HCT116 (cell line): Measurements from ENCODE around the gene GNB5. TPM values are rescaled to one million over a fixed set of nuclear protein-coding genes. Genes with fewer than 3 reads are reported as not detected.

Source experiments
- ATAC-seq: fragments of 200-7000 bp; cut with Tn5 transposase; 2 replicates; pipeline ENCODE4 v1.9.1; 2020; ENCODE audit warnings: mild to moderate bottlenecking, moderate library complexity
- BruUV-seq: library from RNA; stranded (reverse); fragments of 400-500 nt; replicated peaks from 2 replicates; lab custom pipeline; 2021; lab: Mats Ljungman, UMichigan
- CTCF ChIA-PET: fragments of 300-600 bp; sonication (Branson Sonifier 250); formaldehyde crosslinking; loops from one replicate; lab custom pipeline; 2021; ENCODE audit warnings: antibody characterized with exemption; lab: Charles Lee
- POLR2A ChIA-PET: fragments of 300-600, 350-600 bp; sonication (Branson Sonifier 250); formaldehyde crosslinking; loops from one replicate; lab custom pipeline; 2021; ENCODE audit warnings: antibody characterized with exemption; lab: Charles Lee
- RAD21 ChIA-PET, 2 experiments: fragments of 300-600 bp; sonication (Branson Sonifier 250); formaldehyde crosslinking; loops; one replicate each; lab custom pipeline; 2023; ENCODE audit warnings: low total read pairs in 2 of 2; ENCODE audit not compliant: uncharacterized antibody in 2 of 2, unreplicated experiment in 2 of 2, low non-redundant PET in 1 of 2; lab: Charles Lee
- DNase-seq: peaks from one replicate; pipeline ENCODE4 v3.0.0-alpha.2; 2010; ENCODE audit warnings: low read depth, low spot score
- H2AFZ ChIP-seq: fragments of 200-600 bp; shearing (Covaris generic), sonication (generic); 2 replicates; pipeline ENCODE4 v1.6.1; 2017; ENCODE audit warnings: low read depth, mixed run types, mixed read lengths, antibody characterized with exemption, low read length; ENCODE audit not compliant: poor library complexity, severe bottlenecking
- H3K27ac ChIP-seq: 2 replicates; pipeline ENCODE4 v1.5.1; 2012; ENCODE audit warnings: low read depth, low read length
- H3K27me3 ChIP-seq: fragments of 200-600 bp; sonication (generic); 2 replicates; pipeline ENCODE4 v1.6.1; 2016; ENCODE audit warnings: mixed run types, low read length, mixed read lengths; ENCODE audit not compliant: insufficient read depth
- H3K36me3 ChIP-seq, 2 experiments: fragments of 200-500 bp in 1 of 2; fragments of 200-600 bp in 1 of 2; sonication (Bioruptor generic) in 1 of 2; sonication (generic) in 1 of 2; 2 replicates each; pipeline versions ENCODE4 v1.5.1 to v1.6.1; 2014 to 2016; ENCODE audit warnings: low read length in 2 of 2, inconsistent platforms in 1 of 2, mixed read lengths in 1 of 2, mixed run types in 1 of 2; ENCODE audit not compliant: insufficient read depth in 2 of 2, control insufficient read depth in 1 of 2
- H3K4me1 ChIP-seq, 2 experiments: fragments of 200-600 bp in 1 of 2; sonication (generic) in 1 of 2; 2 replicates each; pipeline versions ENCODE4 v1.5.1 to v1.6.1; 2012 to 2017; ENCODE audit warnings: low read length in 2 of 2, inconsistent platforms in 1 of 2, mild to moderate bottlenecking in 1 of 2, mixed read lengths in 1 of 2, mixed run types in 1 of 2, moderate library complexity in 1 of 2; ENCODE audit not compliant: insufficient read depth in 2 of 2, control insufficient read depth in 1 of 2
- H3K4me2 ChIP-seq: fragments of 200-600 bp; sonication (generic); 2 replicates; pipeline ENCODE4 v1.6.1; 2017; ENCODE audit warnings: mixed run types, low read length, mixed read lengths
- H3K4me3 ChIP-seq, 2 experiments: fragments of 200-600 bp in 1 of 2; sonication (generic) in 1 of 2; replicated peaks in 1 of 2; 2 replicates each; pipeline ENCODE4 v1.5.1; 2011 to 2016; ENCODE audit warnings: low read length in 2 of 2, control low read depth in 1 of 2, low read depth in 1 of 2, mild to moderate bottlenecking in 1 of 2, mixed read lengths in 1 of 2, mixed run types in 1 of 2
- H3K79me2 ChIP-seq: fragments of 200-600 bp; sonication (generic); 2 replicates; pipeline ENCODE4 v1.6.1; 2017; ENCODE audit warnings: mild to moderate bottlenecking, mixed run types, low read length, moderate library complexity, mixed read lengths; ENCODE audit not compliant: insufficient read depth
- H3K9ac ChIP-seq: fragments of 200-600 bp; sonication (generic); 2 replicates; pipeline ENCODE4 v1.6.1; 2016; ENCODE audit warnings: low read length, mixed read lengths
- H3K9me2 ChIP-seq: fragments of 200-600 bp; sonication (generic), shearing (Covaris generic); 2 replicates; pipeline ENCODE4 v1.6.1; 2017; ENCODE audit warnings: mixed run types, mild to moderate bottlenecking, moderate library complexity; ENCODE audit not compliant: insufficient read depth
- H3K9me3 ChIP-seq, 2 experiments: fragments of 200-500 bp in 1 of 2; fragments of 200-600 bp in 1 of 2; sonication (Bioruptor generic) in 1 of 2; sonication (generic) in 1 of 2; 2 replicates each; pipeline ENCODE4 v1.6.1; 2014 to 2017; ENCODE audit warnings: low read length in 2 of 2, mixed read lengths in 2 of 2, inconsistent platforms in 1 of 2, low read depth in 1 of 2, mild to moderate bottlenecking in 1 of 2, mixed run types in 1 of 2, moderate library complexity in 1 of 2; ENCODE audit not compliant: control insufficient read depth in 1 of 2, insufficient read depth in 1 of 2
- H4K20me1 ChIP-seq: fragments of 200-600 bp; sonication (generic), shearing (Covaris generic); 2 replicates; pipeline ENCODE4 v1.6.1; 2017; ENCODE audit warnings: mixed run types, mild to moderate bottlenecking, moderate library complexity; ENCODE audit not compliant: insufficient read depth
- ATF3 ChIP-seq: IDR thresholded peaks from 2 replicates; pipeline ENCODE4 v1.6.1; 2012
- CBX3 ChIP-seq: IDR thresholded peaks from 2 replicates; pipeline ENCODE4 v1.6.1; 2012; ENCODE audit warnings: low read depth
- CEBPB ChIP-seq: IDR thresholded peaks from 2 replicates; pipeline ENCODE4 v1.6.1; 2012; ENCODE audit warnings: low read depth
- EZH2 ChIP-seq: fragments of 200-600 bp; sonication (generic); IDR thresholded peaks from 2 replicates; pipeline ENCODE4 v1.6.1; 2017; ENCODE audit warnings: antibody characterized with exemption, mixed run types
- JUND ChIP-seq: IDR thresholded peaks from 2 replicates; pipeline ENCODE4 v1.6.1; 2012
- SIN3A ChIP-seq: IDR thresholded peaks from 2 replicates; pipeline ENCODE4 v1.6.1; 2012; ENCODE audit warnings: low read depth
- SRF ChIP-seq: IDR thresholded peaks from 2 replicates; pipeline ENCODE4 v1.6.1; 2012; ENCODE audit warnings: low read depth
- ZBTB33 ChIP-seq: IDR thresholded peaks from 2 replicates; pipeline ENCODE4 v1.6.1; 2011; ENCODE audit warnings: mild to moderate bottlenecking, low read length, moderate library complexity; ENCODE audit not compliant: insufficient replicate concordance; ENCODE audit errors: extremely low read depth
- ZNF274 ChIP-seq: fragments of 200-500 bp; sonication (Bioruptor generic); IDR thresholded peaks from 2 replicates; pipeline ENCODE4 v1.6.1; 2014; ENCODE audit warnings: mild to moderate bottlenecking, low read depth, low read length, inconsistent platforms
- intact Hi-C: fragments of 100-400 bp; cut with micrococcal nuclease; formaldehyde crosslinking; loops from 2 replicates; pipeline ENCODE4 v1.10.0; 2022
- total RNA-seq: library from RNA; stranded (reverse); gene quantifications from one replicate; pipeline ENCODE4 v1.2.1, GENCODE V29; 2021; ENCODE audit not compliant: unreplicated experiment

Gene GNB5
- total RNA-seq, 1 experiment from 2014 or later = 27.6 TPM

- no peak overlapping the region for H3K4me2 ChIP-seq
- ChIA-PET RAD21 (no interaction called here), CTCF (no interaction called here), POLR2A (no interaction called here)
- H3K4me3 ChIP-seq = no peak overlapping the region
- TF ChIP-seq ZNF274 (no peak), ZBTB33 (no peak), SIN3A (no peak), CBX3 (no peak), CEBPB (no peak), ATF3 (no peak), JUND (no peak), SRF (no peak), EZH2 (no peak)
- H3K27ac ChIP-seq = no peak overlapping the region
- peaks cover 0 to 2% of the 10 kb centered on the region in 2 experiments; a peak in 1 of 4 replicates for H3K36me3 ChIP-seq
- no peaks in the 10 kb centered on the region for H3K9me3 ChIP-seq
- no peaks in the 10 kb centered on the region for H4K20me1 ChIP-seq
- no peak overlapping the region for H2AFZ ChIP-seq
- H3K4me1 ChIP-seq = no peaks in the 10 kb centered on the region
- no peaks in the 10 kb centered on the region for H3K27me3 ChIP-seq
- no peak overlapping the region for H3K9ac ChIP-seq
- H3K79me2 ChIP-seq = no peaks in the 10 kb centered on the region
- no peak for DNase-seq
- ATAC-seq = no peak
- no TSS peak for BruUV-seq
- intact Hi-C loops = no loop called here
- no peaks in the 10 kb centered on the region for H3K9me2 ChIP-seq
Measured at GRCh38 chr15:52150043-52150825, 41.0 kb downstream of the GNB5 start.
